Endothelial cell of umbilical vein (primary cell): ENCODE measurements around the gene GALNT17. TPM values are rescaled to one million over a fixed set of nuclear protein-coding genes. Genes with fewer than 3 reads are reported as not detected.

Experiments
- BruUV-seq: library from RNA; stranded (reverse); fragments of 400-500 nt; replicated peaks from 2 replicates; lab custom pipeline; 2021; lab: Mats Ljungman, UMichigan
- CTCF ChIA-PET: fragments of 300-600, 350-600 bp; sonication (Branson Sonifier 250); formaldehyde crosslinking; loops from one replicate; lab custom pipeline; 2021; ENCODE audit warnings: antibody characterized with exemption, inconsistent platforms; lab: Charles Lee
- POLR2A ChIA-PET: fragments of 300-600, 350-600 bp; sonication (Branson Sonifier 250); formaldehyde crosslinking; loops from one replicate; lab custom pipeline; 2021; ENCODE audit warnings: antibody characterized with exemption, inconsistent platforms; lab: Charles Lee
- DNase-seq: peaks from one replicate; pipeline ENCODE4 v3.0.0-alpha.2; 2011; ENCODE audit warnings: low read depth, low spot score
- FAIRE-seq: peaks from 2 replicates; lab custom pipeline; 2011; peaks lifted over from hg19 to GRCh38; lab: Jason Lieb, UNC
- H2AFZ ChIP-seq: 2 replicates; pipeline ENCODE4 v1.6.0; 2012; ENCODE audit warnings: low read depth, low read length, control low read depth, inconsistent platforms
- H3K27ac ChIP-seq: 2 replicates; pipeline ENCODE4 v1.5.1; 2011; ENCODE audit warnings: low read depth, mild to moderate bottlenecking, control low read depth, low read length, moderate library complexity; ENCODE audit not compliant: insufficient read depth
- H3K27me3 ChIP-seq, 2 experiments: 2 replicates each; pipeline versions ENCODE4 v1.6.0 to v1.6.1; 2011; ENCODE audit warnings: low read length in 2 of 2, mixed read lengths in 1 of 2; ENCODE audit not compliant: control insufficient read depth in 2 of 2, insufficient read depth in 2 of 2
- H3K36me3 ChIP-seq, 2 experiments: 2 replicates in 1 of 2; 3 replicates in 1 of 2; pipeline ENCODE4 v1.5.1; 2011; ENCODE audit warnings: low read length in 2 of 2, mild to moderate bottlenecking in 1 of 2, moderate library complexity in 1 of 2; ENCODE audit not compliant: control insufficient read depth in 2 of 2, insufficient read depth in 2 of 2; ENCODE audit errors: extremely low read depth in 1 of 2
- H3K4me1 ChIP-seq: 3 replicates; pipeline ENCODE4 v1.5.1; 2011; ENCODE audit warnings: mild to moderate bottlenecking, low read length; ENCODE audit not compliant: control insufficient read depth, insufficient read depth; ENCODE audit errors: extremely low read depth
- H3K4me2 ChIP-seq: 2 replicates; pipeline ENCODE4 v1.6.1; 2011; ENCODE audit warnings: low read length, control low read depth, mixed read lengths; ENCODE audit not compliant: insufficient read depth
- H3K4me3 ChIP-seq, 3 experiments: fragments of 200-600 bp in 1 of 3; sonication (generic), shearing (Covaris generic) in 1 of 3; replicated peaks in 1 of 3; 2 replicates each; pipeline ENCODE4 v1.5.1; 2011 to 2016; ENCODE audit warnings: control low read depth in 3 of 3, low read length in 3 of 3, mild to moderate bottlenecking in 2 of 3, inconsistent platforms in 1 of 3, low read depth in 1 of 3, moderate library complexity in 1 of 3; ENCODE audit not compliant: insufficient read depth in 1 of 3
- H3K79me2 ChIP-seq: 2 replicates; pipeline ENCODE4 v1.6.0; 2012; ENCODE audit warnings: low read length, inconsistent platforms; ENCODE audit not compliant: control insufficient read depth, insufficient read depth
- H3K9ac ChIP-seq: replicated peaks from 2 replicates; pipeline ENCODE3; 2011; ENCODE audit warnings: low read length, control low read depth; ENCODE audit not compliant: insufficient read depth; ENCODE audit errors: extremely low read depth
- H3K9me1 ChIP-seq: replicated peaks from 3 replicates; pipeline ENCODE4 v1.6.0; 2011; ENCODE audit warnings: mild to moderate bottlenecking, low read length; ENCODE audit not compliant: control insufficient read depth, insufficient read depth; ENCODE audit errors: extremely low read depth
- H3K9me3 ChIP-seq: replicated peaks from 2 replicates; pipeline ENCODE4 v1.5.1; 2012; ENCODE audit warnings: low read length, inconsistent platforms; ENCODE audit not compliant: control insufficient read depth, insufficient read depth
- H4K20me1 ChIP-seq: replicated peaks from 2 replicates; pipeline ENCODE3; 2011; ENCODE audit warnings: mild to moderate bottlenecking, low read length; ENCODE audit not compliant: control insufficient read depth, insufficient read depth; ENCODE audit errors: extremely low read depth
- CTCF ChIP-seq, 2 donors: IDR thresholded peaks; 1 replicate in 1 of 2; 2 replicates in 1 of 2; pipeline ENCODE4 v1.5.1; 2011; ENCODE audit warnings: low read length in 2 of 2, mild to moderate bottlenecking in 2 of 2, moderate library complexity in 2 of 2, control low read depth in 1 of 2, inconsistent platforms in 1 of 2, low read depth in 1 of 2; ENCODE audit not compliant: insufficient read depth in 1 of 2; ENCODE audit errors: extremely low read depth in 1 of 2
- EZH2 ChIP-seq: IDR thresholded peaks from 2 replicates; pipeline ENCODE4 v1.6.1; 2012; ENCODE audit warnings: borderline replicate concordance, low read depth, mild to moderate bottlenecking, moderate library complexity, low read length, inconsistent platforms; ENCODE audit not compliant: severe bottlenecking
- FOS ChIP-seq: IDR thresholded peaks from 2 replicates; pipeline ENCODE4 v1.6.1; 2011; ENCODE audit warnings: mild to moderate bottlenecking, low read length, moderate library complexity, borderline replicate concordance; ENCODE audit not compliant: insufficient read depth
- GATA2 ChIP-seq: IDR thresholded peaks from 2 replicates; pipeline ENCODE4 v1.7.0; 2011; ENCODE audit warnings: low read depth, mild to moderate bottlenecking, moderate library complexity, mixed read lengths, low read length; ENCODE audit not compliant: insufficient read length, insufficient read depth
- JUN ChIP-seq: IDR thresholded peaks from 2 replicates; pipeline ENCODE4 v1.6.1; 2011; ENCODE audit warnings: borderline replicate concordance, low read depth; ENCODE audit not compliant: insufficient read length, insufficient read depth
- MAX ChIP-seq: IDR thresholded peaks from 2 replicates; pipeline ENCODE4 v1.6.1; 2011; ENCODE audit not compliant: insufficient read depth, insufficient read length
- MYC ChIP-seq: IDR thresholded peaks from one replicate; pipeline ENCODE4 v1.6.1; 2011; ENCODE audit warnings: mild to moderate bottlenecking, low read depth, low read length
- POLR2A ChIP-seq: IDR thresholded peaks from 2 replicates; pipeline ENCODE4 v1.6.1; 2012; ENCODE audit warnings: low read depth, mild to moderate bottlenecking, control low read depth, low read length
- POLR2AphosphoS5 ChIP-seq: IDR thresholded peaks from 2 replicates; pipeline ENCODE4 v1.6.1; 2012; ENCODE audit warnings: low read depth, mild to moderate bottlenecking, control low read depth, low read length, moderate library complexity; ENCODE audit not compliant: insufficient read depth
- dilution Hi-C: fragments of 300-500 bp; cut with MboI; formaldehyde crosslinking; loops from one replicate; pipeline ENCODE4 v1.15.0; 2019; ENCODE audit warnings: low sequenced_read_pairs; ENCODE audit not compliant: extremely low pct_ligation_motif_present
- intact Hi-C: fragments of 100-400 bp; cut with micrococcal nuclease; formaldehyde crosslinking; loops from one replicate; pipeline ENCODE4 v1.10.0; 2022
- polyA plus RNA-seq, 4 experiments: library from polyadenylated mRNA; depleted of rRNA in 3 of 4; stranded (reverse) in 3 of 4; unstranded in 1 of 4; fragments of >200 nt; gene quantifications; 2 replicates each; pipeline versions ENCODE4 v1.2.1 to v1.2.3, GENCODE V29; 2011 to 2012; ENCODE audit warnings: missing spikeins in 1 of 4
- total RNA-seq: library from RNA; stranded (reverse); gene quantifications from 2 replicates; pipeline ENCODE4 v1.2.3, GENCODE V29; 2021

GALNT17 gene
- total and polyA plus RNA-seq, 2 donors (not counting 3 experiments of a cell fraction or from before 2014, with no cell fraction given): not detected

GRCh38 chr7:71661671-71662224 is 529.8 kb downstream of the GALNT17 start:
- Histone ChIP-seq H3K4me2 (no peak overlapping the region), H3K4me3 (no peak overlapping the region), H3K79me2 (no peaks in the 10 kb centered on the region), H3K9me3 (peaks cover 12% of the 10 kb centered on the region), H4K20me1 (no peaks in the 10 kb centered on the region), H3K4me1 (no peaks in the 10 kb centered on the region), H3K9me1 (no peaks in the 10 kb centered on the region), H3K27ac (no peak overlapping the region), H3K36me3 (no peaks in the 10 kb centered on the region), H2AFZ (no peak overlapping the region), H3K27me3 (no peaks in the 10 kb centered on the region), H3K9ac (no peak overlapping the region)
- TF ChIP-seq MYC (no peak), POLR2AphosphoS5 (no peak), GATA2 (no peak), FOS (no peak), EZH2 (no peak), POLR2A (no peak), MAX (no peak), JUN (no peak), CTCF (IDR thresholded peaks at IDR 0.05; ENCODE audit: extremely low read depth in 1 of 2, insufficient read depth in 1 of 2, low read depth in 1 of 2, low read length in 2 of 2) (no peak)
- FAIRE-seq (no peak), DNase-seq (no peak)
- intact Hi-C loops (no loop called here), dilution Hi-C loops (no loop called here)
- CTCF ChIA-PET: no interaction called here
- BruUV-seq: no TSS peak
- POLR2A ChIA-PET: no interaction called here
